ENCODE results near the gene TMEM200B. TPM values are rescaled to one million over a fixed set of nuclear protein-coding genes. Genes with fewer than 3 reads are reported as not detected.
"Not testable (repeated sequence)": the region's sequence is repeated elsewhere in the genome, so short reads cannot be mapped to it uniquely, and the experiment has no call there.

Gene TMEM200B
- total RNA-seq, 1 donor = not detected

DNA sequence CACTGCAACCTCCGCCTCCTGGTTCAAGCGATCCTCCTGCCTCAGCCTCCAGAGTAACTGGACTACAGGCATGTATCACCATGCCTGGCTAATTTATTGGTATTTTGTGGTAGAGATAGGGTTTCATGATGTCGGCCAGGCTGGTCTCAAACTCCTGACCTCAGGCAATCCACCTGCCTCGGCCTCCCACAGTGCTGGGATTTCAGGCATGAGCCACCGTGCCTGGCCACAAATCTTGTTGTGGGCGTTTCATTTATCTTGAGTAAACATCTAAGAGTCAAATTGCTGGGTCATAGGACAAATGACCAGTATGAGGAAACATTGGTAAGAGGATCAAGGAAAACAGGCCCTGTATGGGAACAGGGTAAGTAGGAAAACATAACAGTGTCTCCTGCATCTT is 17.9 kb downstream of the TMEM200B start:
- no peaks in the 10 kb centered on the region for H3K9me3 ChIP-seq (ENCODE audit: low read depth, low read length)
- H3K4me1 ChIP-seq (ENCODE audit: insufficient read depth, low read length) = no peaks in the 10 kb centered on the region

DNA sequence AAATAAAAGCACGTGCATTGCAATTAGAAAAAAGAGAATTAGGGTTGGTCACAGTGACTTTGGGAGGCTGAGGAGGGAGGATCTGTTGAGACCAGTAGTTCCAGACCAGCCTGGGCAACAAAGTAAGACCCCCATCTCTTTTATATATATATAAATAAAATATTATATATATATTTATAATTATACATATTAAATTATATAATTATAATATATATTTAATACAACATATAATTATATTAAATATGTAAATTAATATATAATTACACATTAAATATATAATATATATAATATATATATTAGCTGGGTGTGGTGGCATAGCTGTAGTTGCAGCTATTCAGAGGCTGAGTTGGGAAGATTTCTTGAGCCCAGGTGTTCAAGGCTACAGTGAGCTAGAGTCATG is 23.2 kb downstream of the TMEM200B start:
- Histone ChIP-seq H3K27me3 (ENCODE audit: insufficient read depth, low read length) (no peaks in the 10 kb centered on the region), H3K4me1 (ENCODE audit: insufficient read depth, low read length) (no peaks in the 10 kb centered on the region), H3K4me3 (ENCODE audit: low read length) (no peak overlapping the region), H3K9me3 (ENCODE audit: low read depth, low read length) (no peaks in the 10 kb centered on the region)

More for the DNA sequence above, 17.9 kb downstream of the TMEM200B start:
- H3K27me3 ChIP-seq (ENCODE audit: insufficient read depth, low read length) = no peaks in the 10 kb centered on the region
- no peak overlapping the region for H3K4me3 ChIP-seq (ENCODE audit: low read length)

DNA sequence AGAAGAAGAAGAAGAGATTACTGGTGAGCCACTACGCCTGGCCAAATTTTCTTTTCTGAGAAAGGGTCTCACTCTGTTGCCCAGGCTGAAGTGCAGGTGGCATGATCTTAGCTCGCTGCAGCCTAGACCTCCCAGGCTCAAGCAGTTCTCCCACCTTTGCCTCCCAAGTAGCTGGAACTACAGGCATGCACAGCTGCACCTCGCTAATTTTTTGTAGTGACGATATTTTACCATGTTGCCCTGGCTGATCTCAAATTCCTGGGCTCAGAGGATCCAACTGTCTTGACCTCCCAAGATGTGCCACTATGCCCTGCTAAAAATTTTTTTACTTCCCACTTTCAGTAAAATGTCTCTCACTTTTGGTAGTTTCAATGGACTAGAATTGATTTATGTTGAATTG is 24.4 kb downstream of the TMEM200B start:
- H3K27me3 ChIP-seq (ENCODE audit: insufficient read depth, low read length) = no peaks in the 10 kb centered on the region
- H3K9me3 ChIP-seq (ENCODE audit: low read depth, low read length) = no peaks in the 10 kb centered on the region
- no peaks in the 10 kb centered on the region for H3K4me1 ChIP-seq (ENCODE audit: insufficient read depth, low read length)
- no peak overlapping the region for H3K4me3 ChIP-seq (ENCODE audit: low read length)

DNA sequence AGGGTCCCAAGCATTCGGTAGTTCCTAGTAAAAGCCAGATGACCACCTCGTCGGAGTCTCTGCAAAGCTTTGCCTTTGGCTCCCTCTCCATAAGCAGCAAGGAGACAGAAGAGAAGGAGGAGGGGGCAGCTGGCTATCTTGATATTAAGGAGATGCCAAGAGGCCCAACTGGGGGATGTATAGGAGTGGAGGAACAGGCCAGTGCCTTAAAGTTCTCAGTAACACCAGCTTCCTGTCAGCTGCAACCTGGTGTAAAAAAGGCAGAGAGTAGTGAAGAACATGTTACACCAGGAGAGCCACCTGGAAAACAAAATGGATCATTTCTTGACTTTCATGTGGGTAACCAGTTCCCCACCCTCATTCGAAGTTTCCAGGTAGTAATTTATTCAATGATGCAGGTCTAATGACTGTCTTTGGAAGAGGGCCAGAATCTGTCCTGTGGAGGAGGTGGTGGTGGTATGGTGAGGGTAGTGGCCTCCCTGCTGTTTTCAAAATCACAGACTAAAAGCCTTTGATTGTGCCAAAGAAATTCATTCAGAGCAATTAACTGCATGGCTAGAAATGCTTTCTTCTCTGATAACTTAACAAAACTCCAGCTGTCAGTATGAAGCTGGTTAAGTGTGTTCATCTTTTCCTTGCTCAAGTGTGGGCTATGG is 27.3 kb downstream of the TMEM200B start:
- H3K9me3 ChIP-seq (ENCODE audit: low read depth, low read length) = no peaks in the 10 kb centered on the region
- no peaks in the 10 kb centered on the region for H3K27me3 ChIP-seq (ENCODE audit: insufficient read depth, low read length)
- H3K4me1 ChIP-seq (ENCODE audit: insufficient read depth, low read length) = no peaks in the 10 kb centered on the region
- H3K4me3 ChIP-seq (ENCODE audit: low read length) = no peak overlapping the region

DNA sequence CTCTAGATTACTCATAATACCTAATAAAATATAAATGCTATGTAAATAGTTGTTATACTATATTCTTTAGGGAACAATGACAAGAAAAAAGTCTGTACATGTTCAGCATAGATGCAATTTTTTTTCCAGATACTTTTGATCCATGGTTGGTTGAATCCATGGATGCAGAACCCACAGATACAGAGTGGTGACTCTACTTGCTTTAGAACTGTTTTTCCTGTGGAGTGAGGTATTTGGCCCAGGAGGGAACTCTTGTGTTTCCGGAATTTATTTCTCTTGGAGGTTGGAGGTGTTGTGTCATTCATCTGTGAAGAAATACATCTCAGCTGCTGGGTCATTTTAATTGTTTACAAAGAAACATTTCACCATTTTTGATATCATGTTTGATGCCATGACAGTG is 28.7 kb downstream of the TMEM200B start:
- H3K4me3 ChIP-seq (ENCODE audit: low read length) = no peak overlapping the region
- no peaks in the 10 kb centered on the region for H3K27me3 ChIP-seq (ENCODE audit: insufficient read depth, low read length)
- no peaks in the 10 kb centered on the region for H3K4me1 ChIP-seq (ENCODE audit: insufficient read depth, low read length)
- H3K9me3 ChIP-seq (ENCODE audit: low read depth, low read length) = no peaks in the 10 kb centered on the region

DNA sequence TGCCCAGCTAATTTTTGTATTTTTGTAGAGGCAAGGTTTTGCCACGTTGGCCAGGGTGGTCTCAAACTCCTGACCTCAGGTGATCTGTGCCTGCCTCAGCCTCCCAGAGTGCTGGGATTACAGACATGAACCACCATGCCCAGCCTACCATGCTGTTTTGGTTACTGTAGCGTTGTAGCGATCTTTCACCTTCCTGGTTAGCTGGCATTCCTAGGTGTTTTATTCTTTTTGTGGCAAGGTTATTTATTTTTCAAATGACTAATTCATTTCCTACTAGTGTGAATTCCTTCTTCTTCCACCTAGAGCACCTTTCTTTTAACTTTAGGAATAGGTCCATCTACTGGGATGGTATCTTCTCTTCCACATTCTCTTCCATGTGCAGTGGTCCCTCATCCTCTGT is 29.3 kb downstream of the TMEM200B start:
- no peaks in the 10 kb centered on the region for H3K9me3 ChIP-seq (ENCODE audit: low read depth, low read length)
- no peaks in the 10 kb centered on the region for H3K27me3 ChIP-seq (ENCODE audit: insufficient read depth, low read length)
- H3K4me3 ChIP-seq (ENCODE audit: low read length) = no peak overlapping the region
- no peaks in the 10 kb centered on the region for H3K4me1 ChIP-seq (ENCODE audit: insufficient read depth, low read length)

DNA sequence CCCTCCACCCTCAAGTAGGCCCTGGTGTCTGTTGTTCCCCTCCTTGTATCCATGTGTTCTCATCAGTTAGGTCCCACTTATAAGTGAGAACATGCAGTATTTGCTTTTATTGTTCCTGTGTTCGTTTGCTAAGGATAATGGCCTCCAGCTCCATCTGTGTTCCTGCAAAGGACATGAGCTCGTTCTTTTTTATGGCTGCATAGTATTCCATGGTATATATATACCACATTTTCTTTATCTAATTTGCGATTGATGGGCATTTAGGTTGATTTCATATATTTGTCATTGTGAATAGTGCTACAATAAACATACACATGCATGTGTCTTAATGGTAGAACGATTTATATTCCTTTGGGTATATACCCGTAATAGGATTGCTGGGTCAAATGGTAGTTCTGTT is 31.0 kb downstream of the TMEM200B start:
- H3K4me1 ChIP-seq (ENCODE audit: insufficient read depth, low read length); H3K4me3 ChIP-seq (ENCODE audit: low read length); H3K27me3 ChIP-seq (ENCODE audit: insufficient read depth, low read length); H3K9me3 ChIP-seq (ENCODE audit: low read depth, low read length): not testable (repeated sequence)

DNA sequence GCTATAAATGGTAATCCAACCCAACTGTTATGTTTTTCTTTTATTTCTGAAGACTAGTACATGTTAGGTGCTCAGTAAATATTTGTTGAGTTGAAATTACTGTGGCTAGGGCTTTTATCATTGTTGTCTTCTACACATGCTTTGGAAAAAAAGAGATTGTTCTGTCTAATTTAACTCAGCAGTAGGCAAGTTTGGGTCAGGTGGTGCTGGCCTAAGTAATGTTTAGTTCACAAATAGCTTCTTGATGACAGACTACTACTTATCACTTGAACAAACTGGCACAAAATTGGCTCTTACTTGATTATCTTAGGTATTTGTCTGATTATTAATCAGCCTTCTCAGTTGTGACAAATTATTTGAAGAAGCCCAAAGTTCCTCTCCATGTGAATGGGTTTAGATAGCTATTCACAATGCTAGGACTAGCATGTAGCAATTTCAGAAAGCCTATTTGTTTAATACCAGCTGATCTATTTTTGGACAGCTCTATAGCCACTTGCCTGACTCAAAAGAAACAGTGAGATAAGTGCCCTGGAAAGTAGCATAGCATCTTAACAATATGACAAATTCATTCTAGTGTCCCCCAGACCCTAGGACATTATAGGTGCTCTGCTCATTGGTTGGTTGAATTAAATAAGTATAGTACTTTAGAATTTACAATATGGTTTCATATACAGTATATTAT is 32.6 kb downstream of the TMEM200B start:
- H3K4me1 ChIP-seq (ENCODE audit: insufficient read depth, low read length) = no peaks in the 10 kb centered on the region
- no peaks in the 10 kb centered on the region for H3K9me3 ChIP-seq (ENCODE audit: low read depth, low read length)
- H3K27me3 ChIP-seq (ENCODE audit: insufficient read depth, low read length) = no peaks in the 10 kb centered on the region
- H3K4me3 ChIP-seq (ENCODE audit: low read length) = no peak overlapping the region

DNA sequence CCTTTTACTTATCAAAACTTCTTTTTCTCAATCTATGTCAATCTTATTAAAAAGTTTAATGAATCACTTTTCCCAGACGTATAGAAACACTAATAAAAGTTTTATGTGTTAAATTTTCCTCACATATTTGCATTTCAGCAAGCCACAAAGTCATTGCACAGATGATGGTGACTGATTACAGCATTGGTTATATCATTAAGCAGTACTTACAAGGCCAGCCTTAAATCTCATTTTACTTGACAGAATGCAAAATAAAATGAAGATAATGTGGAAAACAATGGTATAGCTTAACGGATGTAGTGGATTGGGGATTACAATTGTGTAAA is 39.5 kb downstream of the TMEM200B start:
- H3K27me3 ChIP-seq (ENCODE audit: insufficient read depth, low read length) = no peaks in the 10 kb centered on the region
- H3K9me3 ChIP-seq (ENCODE audit: low read depth, low read length) = no peaks in the 10 kb centered on the region
- H3K4me1 ChIP-seq (ENCODE audit: insufficient read depth, low read length) = no peaks in the 10 kb centered on the region
- no peak overlapping the region for H3K4me3 ChIP-seq (ENCODE audit: low read length)

DNA sequence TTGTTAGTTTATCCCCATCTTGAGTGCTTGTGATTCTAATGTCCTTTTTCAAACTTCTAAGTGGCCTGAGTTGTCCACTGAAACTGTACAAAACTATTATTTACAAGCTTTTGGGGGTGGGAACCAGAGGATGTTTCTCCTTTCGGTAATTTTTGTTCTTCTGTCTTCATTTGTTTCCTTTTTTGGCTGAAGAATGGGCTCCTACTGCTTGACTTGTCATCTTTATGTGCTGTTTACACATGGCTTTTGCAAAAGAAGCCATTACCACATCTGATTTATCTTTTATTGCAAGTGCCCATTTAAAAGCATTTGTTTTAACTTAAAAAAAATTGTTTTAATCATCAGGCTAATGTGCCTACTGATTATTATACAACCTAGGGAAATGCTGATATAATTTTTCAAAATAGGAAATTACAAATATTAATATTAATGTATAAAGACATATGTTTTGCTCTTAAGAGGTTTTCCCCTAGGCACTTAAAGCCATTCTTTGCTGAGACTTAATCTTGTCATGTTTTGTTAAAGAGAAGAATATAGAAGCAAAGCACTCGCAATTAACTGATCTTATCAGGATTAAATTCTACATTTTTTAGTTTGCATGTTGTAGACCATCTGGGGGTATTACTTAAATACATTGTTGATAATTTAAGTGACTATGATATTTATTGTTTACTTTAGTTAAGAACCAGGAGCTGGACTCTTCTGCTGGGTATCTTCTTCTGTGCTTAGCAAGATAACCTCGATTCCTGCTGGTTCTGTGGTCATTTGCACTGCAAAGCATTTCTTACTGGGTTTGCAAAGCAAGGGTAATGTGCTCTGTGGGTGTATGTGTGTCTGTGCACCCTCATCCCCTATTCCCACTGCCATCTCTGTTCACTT is 40.1 kb downstream of the TMEM200B start:
- no peaks in the 10 kb centered on the region for H3K4me1 ChIP-seq (ENCODE audit: insufficient read depth, low read length)
- no peak overlapping the region for H3K4me3 ChIP-seq (ENCODE audit: low read length)
- no peaks in the 10 kb centered on the region for H3K9me3 ChIP-seq (ENCODE audit: low read depth, low read length)
- no peaks in the 10 kb centered on the region for H3K27me3 ChIP-seq (ENCODE audit: insufficient read depth, low read length)

DNA sequence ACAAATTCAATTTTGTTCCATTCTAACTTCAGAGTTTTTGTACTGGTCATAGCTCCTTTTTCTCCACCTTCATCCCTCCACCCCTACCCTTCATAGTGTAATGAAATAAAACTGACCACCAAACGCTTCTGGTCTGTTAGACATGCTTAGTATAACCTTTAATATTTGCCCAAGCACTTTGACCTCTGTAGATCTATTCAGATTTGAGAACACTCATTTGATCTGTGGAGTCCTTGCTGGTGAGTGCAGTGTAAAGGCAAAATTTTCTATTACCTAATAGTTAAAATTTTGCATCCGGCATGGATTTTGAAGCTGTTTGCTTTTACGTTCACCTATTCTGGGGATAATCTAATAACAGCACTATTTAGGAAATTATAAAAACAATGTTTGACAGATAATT is 41.2 kb downstream of the TMEM200B start:
- Histone ChIP-seq H3K4me1 (ENCODE audit: insufficient read depth, low read length) (no peaks in the 10 kb centered on the region), H3K27me3 (ENCODE audit: insufficient read depth, low read length) (no peaks in the 10 kb centered on the region), H3K9me3 (ENCODE audit: low read depth, low read length) (no peaks in the 10 kb centered on the region), H3K4me3 (ENCODE audit: low read length) (no peak overlapping the region)

DNA sequence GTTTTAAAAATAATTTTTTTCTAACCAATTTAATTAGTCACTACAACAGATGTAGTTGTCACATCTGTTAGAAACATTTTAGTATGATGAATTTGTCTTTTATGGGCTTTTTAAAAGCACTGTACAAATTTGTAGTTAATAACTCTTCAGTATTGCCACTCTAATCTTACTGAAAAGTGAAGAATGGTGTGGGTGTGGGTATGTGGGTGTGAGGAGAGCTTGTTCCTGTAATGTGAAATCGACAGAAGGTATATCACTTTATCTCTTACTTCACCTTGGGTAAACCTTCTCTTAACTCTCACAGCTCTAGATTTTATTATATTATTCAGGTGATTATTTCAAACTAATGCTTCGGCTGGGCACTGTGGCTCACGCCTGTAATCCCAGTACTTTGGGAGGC is 42.5 kb downstream of the TMEM200B start:
- Histone ChIP-seq H3K27me3 (ENCODE audit: insufficient read depth, low read length) (no peaks in the 10 kb centered on the region), H3K4me3 (ENCODE audit: low read length) (no peak overlapping the region), H3K4me1 (ENCODE audit: insufficient read depth, low read length) (no peaks in the 10 kb centered on the region), H3K9me3 (ENCODE audit: low read depth, low read length) (no peaks in the 10 kb centered on the region)

DNA sequence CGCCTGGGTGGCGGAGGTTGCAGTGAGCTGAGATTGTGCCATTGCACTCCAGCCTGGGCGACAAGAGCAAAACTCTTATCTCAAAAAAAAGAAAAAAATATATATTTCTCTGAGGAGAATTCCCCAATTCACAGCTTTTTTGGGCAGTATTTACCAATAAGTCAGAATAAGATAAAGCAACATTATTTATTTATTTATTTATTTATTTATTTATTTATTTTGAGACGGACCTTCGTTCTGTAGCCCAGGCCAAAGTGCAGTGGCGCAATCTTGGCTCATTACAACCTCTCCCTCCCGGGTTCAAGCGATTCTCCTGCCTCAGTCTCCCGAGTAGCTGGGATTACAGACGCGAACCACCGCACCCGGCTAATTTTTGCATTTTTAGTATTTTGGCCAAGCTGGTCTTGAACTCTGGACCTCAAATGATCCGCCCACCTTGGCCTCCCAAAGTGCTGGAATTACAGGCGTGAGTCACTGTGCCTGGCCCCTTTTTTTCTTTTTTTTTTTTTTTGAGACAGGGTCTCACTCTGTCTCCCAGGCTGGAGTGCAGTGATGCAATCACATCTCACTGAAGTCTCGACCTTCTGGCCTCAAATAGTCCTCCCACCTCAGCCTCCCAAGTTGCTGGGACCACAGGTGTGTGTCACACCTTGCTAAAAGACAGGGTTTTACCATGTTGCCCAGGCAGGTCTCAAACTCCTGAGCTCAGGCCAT is 43.6 kb downstream of the TMEM200B start:
- H3K4me3 ChIP-seq (ENCODE audit: low read length); H3K9me3 ChIP-seq (ENCODE audit: low read depth, low read length); H3K27me3 ChIP-seq (ENCODE audit: insufficient read depth, low read length); H3K4me1 ChIP-seq (ENCODE audit: insufficient read depth, low read length): not testable (repeated sequence)

DNA sequence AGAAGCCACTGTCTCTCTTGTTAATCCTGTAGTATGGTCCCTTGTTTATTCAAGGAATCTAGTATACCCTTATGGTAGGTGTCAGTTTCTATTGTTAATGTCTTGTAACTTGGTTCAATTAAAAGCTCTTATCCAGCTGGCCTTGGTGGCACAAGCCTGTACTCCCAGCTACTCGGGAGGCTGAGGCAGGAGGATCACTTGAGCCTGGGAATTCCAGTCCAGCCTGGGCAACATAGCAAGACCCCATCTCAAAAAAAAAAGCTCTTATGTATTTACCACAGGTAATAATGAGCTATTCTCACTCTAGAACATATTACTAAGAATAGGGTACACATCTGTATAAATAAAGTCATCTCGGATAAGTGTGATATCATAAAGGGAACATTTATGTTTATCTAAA is 46.5 kb downstream of the TMEM200B start:
- H3K27me3 ChIP-seq (ENCODE audit: insufficient read depth, low read length) = no peaks in the 10 kb centered on the region
- no peaks in the 10 kb centered on the region for H3K4me1 ChIP-seq (ENCODE audit: insufficient read depth, low read length)
- H3K4me3 ChIP-seq (ENCODE audit: low read length) = no peak overlapping the region
- no peaks in the 10 kb centered on the region for H3K9me3 ChIP-seq (ENCODE audit: low read depth, low read length)
